Panc1 (cell line): ENCODE measurements around the gene MAPT. TPM values are rescaled to one million over a fixed set of nuclear protein-coding genes. Genes with fewer than 3 reads are reported as not detected.

Experiments
- ATAC-seq: fragments of 200-7000 bp; cut with Tn5 transposase; 2 replicates; pipeline ENCODE4 v1.9.1; 2020; ENCODE audit warnings: mild to moderate bottlenecking, moderate library complexity
- BruUV-seq: library from RNA; stranded (reverse); fragments of 400-500 nt; replicated peaks from 2 replicates; lab custom pipeline; 2021; lab: Mats Ljungman, UMichigan
- CTCF ChIA-PET: fragments of 300-600 bp; sonication (Branson Sonifier 250); formaldehyde crosslinking; loops from one replicate; lab custom pipeline; 2022; ENCODE audit warnings: antibody characterized with exemption; lab: Charles Lee
- POLR2A ChIA-PET: fragments of 300-600 bp; sonication (Branson Sonifier 250); formaldehyde crosslinking; loops from one replicate; lab custom pipeline; 2022; ENCODE audit warnings: antibody characterized with exemption; lab: Charles Lee
- DNase-seq: peaks from one replicate; pipeline ENCODE4 v3.0.0-alpha.2; 2010; ENCODE audit warnings: low read depth, low spot score
- H3K27ac ChIP-seq: 2 replicates; pipeline ENCODE4 v1.5.1; 2011; ENCODE audit warnings: mild to moderate bottlenecking, low read length, inconsistent platforms
- H3K27me3 ChIP-seq: fragments of 200-500 bp; sonication (Bioruptor generic); 2 replicates; pipeline ENCODE4 v1.6.0; 2014; ENCODE audit warnings: low read length, inconsistent platforms; ENCODE audit not compliant: control insufficient read depth, insufficient read depth
- H3K36me3 ChIP-seq: fragments of 200-500 bp; sonication (Bioruptor generic); 2 replicates; pipeline ENCODE4 v1.5.1; 2014; ENCODE audit warnings: inconsistent platforms, mild to moderate bottlenecking, low read length, moderate library complexity; ENCODE audit not compliant: control insufficient read depth, insufficient read depth
- H3K4me1 ChIP-seq: 2 replicates; pipeline ENCODE4 v1.5.1; 2011; ENCODE audit warnings: inconsistent platforms, mild to moderate bottlenecking, low read length, moderate library complexity; ENCODE audit not compliant: control insufficient read depth, insufficient read depth
- H3K4me3 ChIP-seq, 2 experiments: 2 replicates each; pipeline ENCODE4 v1.5.1; 2011 to 2012; ENCODE audit warnings: low read depth in 2 of 2, low read length in 2 of 2, mild to moderate bottlenecking in 2 of 2, inconsistent platforms in 1 of 2, moderate library complexity in 1 of 2
- H3K9me3 ChIP-seq: fragments of 200-500 bp; sonication (Bioruptor generic); 2 replicates; pipeline ENCODE4 v1.5.1; 2014; ENCODE audit warnings: low read depth, mild to moderate bottlenecking, inconsistent platforms, low read length, moderate library complexity; ENCODE audit not compliant: control insufficient read depth, insufficient read depth
- CTCF ChIP-seq: fragments of 450-650 bp; IDR thresholded peaks from 2 replicates; pipeline ENCODE4 v1.5.1; 2017; ENCODE audit warnings: mild to moderate bottlenecking
- POLR2AphosphoS5 ChIP-seq: IDR thresholded peaks from 2 replicates; pipeline ENCODE4 v1.6.1; 2012; ENCODE audit warnings: mild to moderate bottlenecking, low read depth, low read length, moderate library complexity
- REST ChIP-seq, 2 experiments: IDR thresholded peaks; 2 replicates each; pipeline ENCODE4 v1.6.1; 2011 to 2012; ENCODE audit warnings: low read depth in 2 of 2, control low read depth in 1 of 2, low read length in 1 of 2, mild to moderate bottlenecking in 1 of 2, moderate library complexity in 1 of 2; ENCODE audit not compliant: insufficient read depth in 1 of 2
- SIN3A ChIP-seq: IDR thresholded peaks from 2 replicates; pipeline ENCODE4 v1.6.1; 2012; ENCODE audit warnings: low read depth, mild to moderate bottlenecking, low read length, moderate library complexity, borderline replicate concordance; ENCODE audit not compliant: insufficient read depth
- TCF7L2 ChIP-seq: IDR thresholded peaks from 2 replicates; pipeline ENCODE4 v1.6.1; 2011; ENCODE audit warnings: mild to moderate bottlenecking, low read depth, low read length, inconsistent platforms
- in situ Hi-C: cut with HindIII; loops from 2 replicates; pipeline ENCODE4 v1.10.0; 2016; ENCODE audit warnings: low sequenced_read_pairs, low pct_unique_long_range_greater_than_20kb
- intact Hi-C: fragments of 100-400 bp; cut with micrococcal nuclease; formaldehyde crosslinking; loops from one replicate; pipeline ENCODE4 v1.10.0; 2022; ENCODE audit not compliant: unreplicated experiment
- total RNA-seq: library from RNA; stranded (reverse); gene quantifications from one replicate; pipeline ENCODE4 v1.2.1, GENCODE V29; 2021; ENCODE audit not compliant: unreplicated experiment

The MAPT gene
- total RNA-seq, 1 experiment from 2014 or later = 0.59 TPM

DNA sequence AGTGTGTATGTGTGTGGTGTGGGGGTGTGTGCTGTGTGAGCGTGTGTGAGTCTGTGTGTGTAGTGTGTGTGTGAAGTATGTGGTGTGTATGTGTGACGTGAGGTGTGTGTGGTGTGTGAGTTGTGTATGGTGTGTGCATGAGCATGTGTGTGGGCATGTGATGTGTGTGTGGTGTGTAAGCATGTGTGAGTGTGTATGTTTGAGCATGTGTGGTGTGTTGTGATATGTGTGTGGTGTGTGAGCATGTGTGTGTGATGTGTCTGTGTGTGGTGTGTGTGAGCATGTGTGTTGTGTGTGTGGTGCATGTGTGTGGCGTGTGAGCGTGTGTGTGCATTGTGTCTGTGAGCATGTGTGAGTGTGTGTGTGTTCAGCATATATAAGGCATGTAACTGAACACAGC is 20.9 kb downstream of the MAPT start:
- Histone ChIP-seq H3K27me3 (no peaks in the 10 kb centered on the region), H3K9me3 (no peaks in the 10 kb centered on the region), H3K27ac (no peak overlapping the region), H3K4me1 (no peaks in the 10 kb centered on the region), H3K4me3 (no peak overlapping the region), H3K36me3 (no peaks in the 10 kb centered on the region)
- DNase-seq (no peak), ATAC-seq (no peak)
- TF ChIP-seq SIN3A (no peak), REST (IDR thresholded peaks at IDR 0.05; ENCODE audit: insufficient read depth in 1 of 2, low read depth in 2 of 2, low read length in 1 of 2) (no peak), CTCF (no peak), TCF7L2 (no peak), POLR2AphosphoS5 (no peak)
- CTCF ChIA-PET = no interaction called here
- BruUV-seq = no TSS peak
- in situ Hi-C loops (no loop called here), intact Hi-C loops (no loop called here)
- POLR2A ChIA-PET = no interaction called here

DNA sequence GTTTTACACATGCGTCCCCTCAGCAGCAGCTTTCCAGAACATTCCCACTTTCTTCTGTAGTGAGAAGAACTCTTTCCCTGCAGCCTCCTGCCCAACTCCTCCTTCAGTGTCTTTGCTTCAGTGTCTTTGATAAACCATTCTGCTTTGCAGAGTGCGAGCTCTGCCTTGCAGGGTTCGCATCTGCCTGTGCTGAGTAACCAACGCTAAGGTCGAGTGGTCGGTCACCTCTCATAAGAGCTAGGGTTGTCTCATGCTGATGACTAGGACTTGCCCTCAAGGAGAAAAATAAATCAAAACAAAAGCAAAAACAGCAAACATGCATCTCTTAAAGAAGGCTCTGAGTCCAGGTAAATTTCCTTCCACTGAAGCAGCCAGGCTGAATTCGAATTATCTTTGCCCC is 22.7 kb downstream of the MAPT start:
- H3K9me3 ChIP-seq = no peaks in the 10 kb centered on the region
- no peak overlapping the region for H3K4me3 ChIP-seq
- H3K27ac ChIP-seq = no peak overlapping the region
- H3K27me3 ChIP-seq = no peaks in the 10 kb centered on the region
- no TSS peak for BruUV-seq
- ChIA-PET POLR2A (no interaction called here), CTCF (no interaction called here)
- ATAC-seq (no peak), DNase-seq (no peak)
- intact Hi-C loops = no loop called here
- in situ Hi-C loops = no loop called here
- no peaks in the 10 kb centered on the region for H3K36me3 ChIP-seq
- TF ChIP-seq CTCF (no peak), POLR2AphosphoS5 (no peak), TCF7L2 (no peak), REST (IDR thresholded peaks at IDR 0.05; ENCODE audit: insufficient read depth in 1 of 2, low read depth in 2 of 2, low read length in 1 of 2) (no peak), SIN3A (no peak)
- H3K4me1 ChIP-seq = no peaks in the 10 kb centered on the region
